ENCODE results near the gene TBC1D22B.

Gene TBC1D22B

GRCh38 chr6:37222125-37222967 is 35.2 kb upstream of the TBC1D22B start:
- H3K27ac ChIP-seq (ENCODE audit: low read depth, low read length, severe bottlenecking), result peak overlapping the region; percentile 59
- peaks cover 7% of the 10 kb centered on the region for H3K4me1 ChIP-seq (ENCODE audit: control insufficient read depth, insufficient read depth, low read length, poor library complexity, severe bottlenecking)
- peak overlapping the region; percentile 53 for H3K4me3 ChIP-seq (ENCODE audit: extremely low read depth, insufficient read depth, low read length, poor library complexity, severe bottlenecking)
- no peaks in the 10 kb centered on the region for H3K36me3 ChIP-seq (ENCODE audit: control insufficient read depth, insufficient read depth, low read length)
- 1 to 2% methylated on average over 31 to 34 of the region's 39 CpGs for WGBS, 2 experiments (ENCODE audit: insufficient coverage in 2 of 2)
- no peaks in the 10 kb centered on the region for H3K9me3 ChIP-seq (ENCODE audit: control insufficient read depth, low read length)

GRCh38 chr6:37222992-37223391 is 34.6 kb upstream of the TBC1D22B start:
- Histone ChIP-seq H3K36me3 (ENCODE audit: control insufficient read depth, insufficient read depth, low read length) (no peaks in the 10 kb centered on the region), H3K9me3 (ENCODE audit: control insufficient read depth, low read length) (no peaks in the 10 kb centered on the region), H3K27ac (ENCODE audit: low read depth, low read length, severe bottlenecking) (no peak overlapping the region), H3K4me3 (ENCODE audit: extremely low read depth, insufficient read depth, low read length, poor library complexity, severe bottlenecking) (peak overlapping the region; percentile 53), H3K4me1 (ENCODE audit: control insufficient read depth, insufficient read depth, low read length, poor library complexity, severe bottlenecking) (peaks cover 7% of the 10 kb centered on the region)

- no peaks in the 10 kb centered on the region for H3K9me3 ChIP-seq (ENCODE audit: control insufficient read depth, low read length)
- H3K4me1 ChIP-seq (ENCODE audit: control insufficient read depth, insufficient read depth, low read length, poor library complexity, severe bottlenecking), result peaks cover 7% of the 10 kb centered on the region
- WGBS, 2 experiments (ENCODE audit: insufficient coverage in 2 of 2), result 82 to 84% methylated on average over 3 to 4 of the region's 5 CpGs
- no peak overlapping the region for H3K4me3 ChIP-seq (ENCODE audit: extremely low read depth, insufficient read depth, low read length, poor library complexity, severe bottlenecking)
- H3K27ac ChIP-seq (ENCODE audit: low read depth, low read length, severe bottlenecking), result no peak overlapping the region
- no peaks in the 10 kb centered on the region for H3K36me3 ChIP-seq (ENCODE audit: control insufficient read depth, insufficient read depth, low read length)
These were observed 32.0 kb upstream of the TBC1D22B start for GRCh38 chr6:37225350-37226169.

- H3K36me3 ChIP-seq (ENCODE audit: control insufficient read depth, insufficient read depth, low read length), result no peaks in the 10 kb centered on the region
- no peak overlapping the region for H3K27ac ChIP-seq (ENCODE audit: low read depth, low read length, severe bottlenecking)
- H3K9me3 ChIP-seq (ENCODE audit: control insufficient read depth, low read length), result no peaks in the 10 kb centered on the region
- 85 to 96% methylated on average over 4 to 6 of the region's 6 CpGs for whole genome bisulfite sequencing, 2 experiments (ENCODE audit: insufficient coverage in 2 of 2)
- H3K4me3 ChIP-seq (ENCODE audit: extremely low read depth, insufficient read depth, low read length, poor library complexity, severe bottlenecking), result no peak overlapping the region
- no peaks in the 10 kb centered on the region for H3K4me1 ChIP-seq (ENCODE audit: control insufficient read depth, insufficient read depth, low read length, poor library complexity, severe bottlenecking)
These were observed 27.5 kb upstream of the TBC1D22B start for GRCh38 chr6:37230104-37230503.

- H3K9me3 ChIP-seq (ENCODE audit: control insufficient read depth, low read length), result no peaks in the 10 kb centered on the region
- no peak overlapping the region for H3K4me3 ChIP-seq (ENCODE audit: extremely low read depth, insufficient read depth, low read length, poor library complexity, severe bottlenecking)
- no peak overlapping the region for H3K27ac ChIP-seq (ENCODE audit: low read depth, low read length, severe bottlenecking)
- WGBS, 2 experiments (ENCODE audit: insufficient coverage in 2 of 2), result 88 to 91% methylated on average over 5 of the region's 5 CpGs
- H3K36me3 ChIP-seq (ENCODE audit: control insufficient read depth, insufficient read depth, low read length), result no peaks in the 10 kb centered on the region
- peaks cover 7% of the 10 kb centered on the region for H3K4me1 ChIP-seq (ENCODE audit: control insufficient read depth, insufficient read depth, low read length, poor library complexity, severe bottlenecking)
These were observed 25.0 kb upstream of the TBC1D22B start for GRCh38 chr6:37232430-37233017.

- Histone ChIP-seq H3K4me1 (ENCODE audit: control insufficient read depth, insufficient read depth, low read length, poor library complexity, severe bottlenecking) (peaks cover 7% of the 10 kb centered on the region), H3K9me3 (ENCODE audit: control insufficient read depth, low read length) (no peaks in the 10 kb centered on the region), H3K27ac (ENCODE audit: low read depth, low read length, severe bottlenecking) (no peak overlapping the region), H3K36me3 (ENCODE audit: control insufficient read depth, insufficient read depth, low read length) (no peaks in the 10 kb centered on the region), H3K4me3 (ENCODE audit: extremely low read depth, insufficient read depth, low read length, poor library complexity, severe bottlenecking) (no peak overlapping the region)
- WGBS, 2 experiments (ENCODE audit: insufficient coverage in 2 of 2), result 88 to 98% methylated on average over 4 to 6 of the region's 7 CpGs
These were observed 24.0 kb upstream of the TBC1D22B start for GRCh38 chr6:37233541-37233940.

GRCh38 chr6:37236921-37237320 is 20.7 kb upstream of the TBC1D22B start:
- Histone ChIP-seq H3K36me3 (ENCODE audit: control insufficient read depth, insufficient read depth, low read length) (no peaks in the 10 kb centered on the region), H3K9me3 (ENCODE audit: control insufficient read depth, low read length) (peaks cover 3% of the 10 kb centered on the region), H3K27ac (ENCODE audit: low read depth, low read length, severe bottlenecking) (no peak overlapping the region), H3K4me3 (ENCODE audit: extremely low read depth, insufficient read depth, low read length, poor library complexity, severe bottlenecking) (no peak overlapping the region), H3K4me1 (ENCODE audit: control insufficient read depth, insufficient read depth, low read length, poor library complexity, severe bottlenecking) (peaks cover 19% of the 10 kb centered on the region)
- WGBS, 2 experiments (ENCODE audit: insufficient coverage in 2 of 2), result 100% methylated on average over 1 of the region's 2 CpGs; no CpG with 5 or more reads in 1 of the 2 experiments

- H3K9me3 ChIP-seq (ENCODE audit: control insufficient read depth, low read length), result peaks cover 3% of the 10 kb centered on the region
- H3K27ac ChIP-seq (ENCODE audit: low read depth, low read length, severe bottlenecking), result no peak overlapping the region
- no peaks in the 10 kb centered on the region for H3K36me3 ChIP-seq (ENCODE audit: control insufficient read depth, insufficient read depth, low read length)
- H3K4me1 ChIP-seq (ENCODE audit: control insufficient read depth, insufficient read depth, low read length, poor library complexity, severe bottlenecking), result peaks cover 23% of the 10 kb centered on the region
- H3K4me3 ChIP-seq (ENCODE audit: extremely low read depth, insufficient read depth, low read length, poor library complexity, severe bottlenecking), result no peak overlapping the region
These were observed 19.8 kb upstream of the TBC1D22B start for GRCh38 chr6:37237789-37238188.

- no CpG with 5 or more reads among the region's 1 CpG for WGBS, 2 experiments (ENCODE audit: insufficient coverage in 2 of 2)
These were observed 19.2 kb upstream of the TBC1D22B start for GRCh38 chr6:37238381-37238780.

GRCh38 chr6:37239526-37239925 is 18.0 kb upstream of the TBC1D22B start:
- Histone ChIP-seq H3K36me3 (ENCODE audit: control insufficient read depth, insufficient read depth, low read length) (no peaks in the 10 kb centered on the region), H3K4me3 (ENCODE audit: extremely low read depth, insufficient read depth, low read length, poor library complexity, severe bottlenecking) (no peak overlapping the region), H3K9me3 (ENCODE audit: control insufficient read depth, low read length) (peaks cover 4% of the 10 kb centered on the region), H3K4me1 (ENCODE audit: control insufficient read depth, insufficient read depth, low read length, poor library complexity, severe bottlenecking) (peaks cover 34% of the 10 kb centered on the region), H3K27ac (ENCODE audit: low read depth, low read length, severe bottlenecking) (peak overlapping the region; percentile 71)
- WGBS, 2 experiments (ENCODE audit: insufficient coverage in 2 of 2), result 100% methylated on average over 1 of the region's 3 CpGs

More at GRCh38 chr6:37238381-37238780, 19.2 kb upstream of the TBC1D22B start:
- peaks cover 3% of the 10 kb centered on the region for H3K9me3 ChIP-seq (ENCODE audit: control insufficient read depth, low read length)
- H3K36me3 ChIP-seq (ENCODE audit: control insufficient read depth, insufficient read depth, low read length), result no peaks in the 10 kb centered on the region
- no peak overlapping the region for H3K27ac ChIP-seq (ENCODE audit: low read depth, low read length, severe bottlenecking)
- peaks cover 29% of the 10 kb centered on the region for H3K4me1 ChIP-seq (ENCODE audit: control insufficient read depth, insufficient read depth, low read length, poor library complexity, severe bottlenecking)
- H3K4me3 ChIP-seq (ENCODE audit: extremely low read depth, insufficient read depth, low read length, poor library complexity, severe bottlenecking), result no peak overlapping the region

All from mesodermal cell (in vitro differentiated cells).